Measurements from ENCODE around the gene CYB5RL.
A peak's percentile ranks its signal among the peaks of the same experiment; 100 is the strongest.

DNA sequence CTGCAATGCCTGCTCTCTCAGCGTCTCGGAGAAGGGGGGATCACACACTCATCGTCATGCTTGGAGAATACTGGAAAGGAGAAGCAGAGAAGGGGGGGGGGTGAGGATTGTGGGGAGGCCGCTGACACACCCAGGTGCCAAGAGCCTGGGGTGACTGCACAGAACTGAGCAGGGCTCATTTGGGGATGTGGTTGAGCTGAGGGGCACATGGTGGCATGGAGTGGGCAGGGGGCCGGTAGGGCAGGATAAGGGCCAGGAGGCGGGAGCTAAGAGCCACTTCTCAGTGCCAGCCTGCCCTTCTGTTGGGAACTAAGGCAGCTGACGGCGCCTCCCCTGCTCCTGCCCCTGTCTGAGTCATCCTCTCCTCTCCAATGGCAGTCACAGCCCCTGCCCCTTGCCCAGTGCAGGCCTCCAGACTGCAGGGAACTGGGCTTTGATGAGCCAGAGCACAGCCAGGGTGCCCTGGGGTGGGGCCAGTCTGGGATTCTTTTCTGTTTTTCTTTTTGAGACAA is 27.3 kb upstream of the CYB5RL start:
- TF ChIP-seq, protein P1, sequence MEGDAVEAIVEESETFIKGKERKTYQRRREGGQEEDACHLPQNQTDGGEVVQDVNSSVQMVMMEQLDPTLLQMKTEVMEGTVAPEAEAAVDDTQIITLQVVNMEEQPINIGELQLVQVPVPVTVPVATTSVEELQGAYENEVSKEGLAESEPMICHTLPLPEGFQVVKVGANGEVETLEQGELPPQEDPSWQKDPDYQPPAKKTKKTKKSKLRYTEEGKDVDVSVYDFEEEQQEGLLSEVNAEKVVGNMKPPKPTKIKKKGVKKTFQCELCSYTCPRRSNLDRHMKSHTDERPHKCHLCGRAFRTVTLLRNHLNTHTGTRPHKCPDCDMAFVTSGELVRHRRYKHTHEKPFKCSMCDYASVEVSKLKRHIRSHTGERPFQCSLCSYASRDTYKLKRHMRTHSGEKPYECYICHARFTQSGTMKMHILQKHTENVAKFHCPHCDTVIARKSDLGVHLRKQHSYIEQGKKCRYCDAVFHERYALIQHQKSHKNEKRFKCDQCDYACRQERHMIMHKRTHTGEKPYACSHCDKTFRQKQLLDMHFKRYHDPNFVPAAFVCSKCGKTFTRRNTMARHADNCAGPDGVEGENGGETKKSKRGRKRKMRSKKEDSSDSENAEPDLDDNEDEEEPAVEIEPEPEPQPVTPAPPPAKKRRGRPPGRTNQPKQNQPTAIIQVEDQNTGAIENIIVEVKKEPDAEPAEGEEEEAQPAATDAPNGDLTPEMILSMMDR (IDR thresholded peaks at IDR 0.05 in 8 of 11, conservative IDR thresholded peaks at IDR 0.05 in 3 of 11), result no peak
- TF ChIP-seq POLR2AphosphoS5 (IDR thresholded peaks at IDR 0.05) (peak in 2 of 3 donors; percentile 17 to 20), POLR2A (IDR thresholded peaks at IDR 0.05) (no peak)
